IMR-90 (cell line): ENCODE data around the gene RAN. TPM values are rescaled to one million over a fixed set of nuclear protein-coding genes. Genes with fewer than 3 reads are reported as not detected.

ENCODE experiments used
- ATAC-seq: fragments of 200-7000 bp; cut with Tn5 transposase; 2 replicates; pipeline ENCODE4 v1.9.1; 2020; ENCODE audit warnings: low read depth, mild to moderate bottlenecking, moderate library complexity
- BruUV-seq: library from RNA; stranded (reverse); fragments of 400-500 nt; replicated peaks from 2 replicates; lab custom pipeline; 2021; lab: Mats Ljungman, UMichigan
- CTCF ChIA-PET: fragments of 300-600 bp; formaldehyde crosslinking; extraction: SDS; loops from one replicate; lab custom pipeline; 2021; ENCODE audit warnings: antibody characterized with exemption; lab: Yijun Ruan, JAX
- POLR2A ChIA-PET: fragments of 300-600 bp; sonication (Branson Sonifier 250); formaldehyde crosslinking; loops from one replicate; lab custom pipeline; 2022; ENCODE audit warnings: antibody characterized with exemption; ENCODE audit not compliant: unreplicated experiment; lab: Charles Lee
- DNase-seq: peaks from one replicate; pipeline ENCODE4 v3.0.0; 2013
- H2AFZ ChIP-seq: replicated peaks from 2 replicates; pipeline ENCODE3; 2013; ENCODE audit warnings: low read length, mild to moderate bottlenecking; ENCODE audit not compliant: poor library complexity
- H2AK5ac ChIP-seq: 2 replicates; pipeline ENCODE4 v1.6.1; 2013; ENCODE audit warnings: low read depth, low read length, inconsistent platforms
- H2AK9ac ChIP-seq: replicated peaks from 2 replicates; pipeline ENCODE3; 2013; ENCODE audit warnings: mild to moderate bottlenecking, low read depth, low read length, moderate library complexity; ENCODE audit not compliant: poor library complexity
- H2BK120ac ChIP-seq: 2 replicates; pipeline ENCODE4 v1.6.1; 2013; ENCODE audit warnings: low read depth, low read length, inconsistent platforms
- H2BK15ac ChIP-seq: 3 replicates; pipeline ENCODE4 v1.6.1; 2013; ENCODE audit warnings: low read depth, low read length, inconsistent platforms
- H2BK20ac ChIP-seq: 2 replicates; pipeline ENCODE4 v1.6.1; 2013; ENCODE audit warnings: low read depth, mild to moderate bottlenecking, inconsistent platforms, low read length, moderate library complexity
- H2BK5ac ChIP-seq: 2 replicates; pipeline ENCODE4 v1.6.1; 2013; ENCODE audit warnings: mild to moderate bottlenecking, low read depth, low read length, inconsistent platforms; ENCODE audit not compliant: poor library complexity, severe bottlenecking
- H3K14ac ChIP-seq: replicated peaks from 2 replicates; pipeline ENCODE4 v1.6.1; 2013; ENCODE audit warnings: low read depth, low read length, inconsistent platforms
- H3K18ac ChIP-seq: 2 replicates; pipeline ENCODE4 v1.6.1; 2013; ENCODE audit warnings: low read depth, low read length, control low read depth
- H3K23ac ChIP-seq: 2 replicates; pipeline ENCODE4 v1.6.1; 2013; ENCODE audit warnings: low read depth, low read length, inconsistent platforms
- H3K27ac ChIP-seq: 2 replicates; pipeline ENCODE4 v1.5.1; 2013; ENCODE audit warnings: mild to moderate bottlenecking, control low read depth, low read length; ENCODE audit not compliant: insufficient read depth
- H3K27me3 ChIP-seq: 2 replicates; pipeline ENCODE4 v1.6.1; 2013; ENCODE audit warnings: low read length; ENCODE audit not compliant: control insufficient read depth, insufficient read depth
- H3K36me3 ChIP-seq: 2 replicates; pipeline ENCODE4 v1.6.1; 2013; ENCODE audit warnings: low read length, mixed read lengths; ENCODE audit not compliant: control insufficient read depth, insufficient read depth
- H3K4ac ChIP-seq: 2 replicates; pipeline ENCODE4 v1.6.1; 2013; ENCODE audit warnings: low read depth, low read length, inconsistent platforms
- H3K4me1 ChIP-seq: 2 replicates; pipeline ENCODE4 v1.6.1; 2013; ENCODE audit warnings: low read length, mixed read lengths; ENCODE audit not compliant: control insufficient read depth, insufficient read depth
- H3K4me2 ChIP-seq: 2 replicates; pipeline ENCODE4 v1.6.1; 2013; ENCODE audit warnings: low read depth, mild to moderate bottlenecking, control low read depth, low read length, moderate library complexity
- H3K4me3 ChIP-seq: 2 replicates; pipeline ENCODE4 v1.5.1; 2013; ENCODE audit warnings: low read depth, mild to moderate bottlenecking, control low read depth, low read length, moderate library complexity; ENCODE audit not compliant: insufficient read depth
- H3K56ac ChIP-seq: 2 replicates; pipeline ENCODE4 v1.6.1; 2013; ENCODE audit warnings: low read length, inconsistent platforms; ENCODE audit not compliant: insufficient read depth; ENCODE audit errors: extremely low read depth
- H3K79me1 ChIP-seq, 2 experiments: 2 replicates each; pipeline ENCODE4 v1.6.1; 2013; ENCODE audit warnings: low read length in 2 of 2, inconsistent platforms in 1 of 2, low read depth in 1 of 2
- H3K9ac ChIP-seq: 2 replicates; pipeline ENCODE4 v1.6.1; 2013; ENCODE audit warnings: low read depth, low read length, control low read depth
- H3K9me1 ChIP-seq: 2 replicates; pipeline ENCODE4 v1.6.1; 2013; ENCODE audit warnings: low read length, inconsistent platforms; ENCODE audit not compliant: insufficient read depth
- H3K9me3 ChIP-seq: 2 replicates; pipeline ENCODE4 v1.6.1; 2013; ENCODE audit warnings: low read length; ENCODE audit not compliant: control insufficient read depth, insufficient read depth
- H4K20me1 ChIP-seq: 2 replicates; pipeline ENCODE4 v1.6.1; 2013; ENCODE audit warnings: low read length, inconsistent platforms; ENCODE audit not compliant: insufficient read depth
- H4K5ac ChIP-seq: 2 replicates; pipeline ENCODE4 v1.6.1; 2013; ENCODE audit warnings: mild to moderate bottlenecking, low read depth, low read length, control low read depth
- H4K8ac ChIP-seq, 2 experiments: 2 replicates each; pipeline ENCODE4 v1.6.1; 2013; ENCODE audit warnings: low read depth in 2 of 2, low read length in 2 of 2, control low read depth in 1 of 2, inconsistent platforms in 1 of 2
- H4K91ac ChIP-seq: 2 replicates; pipeline ENCODE4 v1.6.1; 2013; ENCODE audit warnings: low read depth, low read length, inconsistent platforms; ENCODE audit not compliant: insufficient read depth
- BHLHE40 ChIP-seq: fragments of 150-350 bp; IDR thresholded peaks from 2 replicates; pipeline ENCODE4 v1.6.1; 2016; ENCODE audit warnings: mild to moderate bottlenecking, low read depth, low read length
- CEBPB ChIP-seq: IDR thresholded peaks from 2 replicates; pipeline ENCODE4 v1.6.1; 2012; ENCODE audit warnings: low read depth, low read length, improper control_type of control experiment
- CHD1 ChIP-seq: IDR thresholded peaks from 2 replicates; pipeline ENCODE4 v1.6.1; 2012; ENCODE audit warnings: low read depth, low read length, improper control_type of control experiment
- FOS ChIP-seq: fragments of 150-350 bp; IDR thresholded peaks from 2 replicates; pipeline ENCODE4 v1.6.1; 2016; ENCODE audit warnings: low read depth, low read length
- MAFK ChIP-seq: IDR thresholded peaks from 2 replicates; pipeline ENCODE4 v1.6.1; 2012; ENCODE audit warnings: low read depth, low read length, improper control_type of control experiment
- MAZ ChIP-seq: IDR thresholded peaks from 2 replicates; pipeline ENCODE4 v1.6.1; 2012; ENCODE audit warnings: low read depth, mild to moderate bottlenecking, low read length, improper control_type of control experiment, moderate library complexity, borderline replicate concordance
- MXI1 ChIP-seq: IDR thresholded peaks from 2 replicates; pipeline ENCODE4 v1.6.1; 2012; ENCODE audit warnings: low read depth, mild to moderate bottlenecking, low read length, moderate library complexity, borderline replicate concordance
- NFE2L2 ChIP-seq: fragments of 150-350 bp; IDR thresholded peaks from 2 replicates; pipeline ENCODE4 v1.6.1; 2016; ENCODE audit warnings: low read depth, mild to moderate bottlenecking, low read length
- POLR2A ChIP-seq: IDR thresholded peaks from 2 replicates; pipeline ENCODE4 v1.6.1; 2012; ENCODE audit warnings: mild to moderate bottlenecking, low read depth, low read length
- RAD21 ChIP-seq: IDR thresholded peaks from 2 replicates; pipeline ENCODE4 v1.6.1; 2012; ENCODE audit warnings: low read length, improper control_type of control experiment
- RCOR1 ChIP-seq: IDR thresholded peaks from 2 replicates; pipeline ENCODE4 v1.6.1; 2012; ENCODE audit warnings: mild to moderate bottlenecking, low read length, improper control_type of control experiment; ENCODE audit not compliant: insufficient replicate concordance
- RFX5 ChIP-seq: IDR thresholded peaks from 2 replicates; pipeline ENCODE4 v1.8.0; 2012; ENCODE audit warnings: low read depth, mild to moderate bottlenecking, low read length, moderate library complexity
- SMC3 ChIP-seq: fragments of 150-350 bp; IDR thresholded peaks from 2 replicates; pipeline ENCODE4 v1.6.1; 2016; ENCODE audit warnings: low read depth, mild to moderate bottlenecking, antibody characterized with exemption, low read length, moderate library complexity
- WGBS, 2 experiments: methylation state at CpG; one replicate each; pipeline versions ENCODE4 v1.1.5 to v1.1.7; 2013; ENCODE audit warnings: missing lambda C conversion rate in 2 of 2; ENCODE audit not compliant: insufficient read length in 1 of 2; ENCODE audit errors: extremely low coverage in 2 of 2; 5-methylcytosine and 5-hydroxymethylcytosine counted together
- dilution Hi-C: fragments of 300-500 bp; cut with HindIII; formaldehyde crosslinking; loops from one replicate; pipeline ENCODE4 v1.14.3; 2018; ENCODE audit warnings: low sequenced_read_pairs; ENCODE audit not compliant: unreplicated experiment
- in situ Hi-C: fragments of 300-500 bp; cut with MboI; formaldehyde crosslinking; loops from 3 replicates; pipeline ENCODE4 v1.14.3; 2019; ENCODE audit warnings: low sequenced_read_pairs, inconsistent platforms, mixed read lengths
- intact Hi-C: fragments of 100-400 bp; cut with micrococcal nuclease; formaldehyde crosslinking; loops from 2 replicates; pipeline ENCODE4 v1.10.0; 2022
- polyA plus RNA-seq, 3 experiments: library from polyadenylated mRNA; depleted of rRNA; stranded (reverse); fragments of >200 nt; gene quantifications; 2 replicates each; pipeline ENCODE4 v1.2.3, GENCODE V29; 2012; ENCODE audit warnings: low replicate concordance in 1 of 3
- total RNA-seq: library from RNA; depleted of rRNA; stranded (reverse); fragments of >200 nt; gene quantifications from 2 replicates; pipeline ENCODE4 v1.2.3, GENCODE V29; 2012
- TF ChIP-seq, protein P1 (sequence below): fragments of 150-350 bp; IDR thresholded peaks from 2 replicates; pipeline ENCODE4 v1.6.1; 2017; ENCODE audit warnings: mild to moderate bottlenecking, antibody characterized with exemption, low read length, low read depth
- TF ChIP-seq, protein P2 (sequence below): conservative IDR thresholded peaks from 2 replicates; pipeline ENCODE4 v1.5.1; 2012; ENCODE audit warnings: mild to moderate bottlenecking, low read depth, low read length, improper control_type of control experiment
- TF ChIP-seq, protein P3 (sequence below): fragments of 150-350 bp; IDR thresholded peaks from 2 replicates; pipeline ENCODE4 v1.6.1; 2016; ENCODE audit warnings: low read depth, mild to moderate bottlenecking, low read length, moderate library complexity, borderline replicate concordance

The RAN gene
- total and polyA plus RNA-seq, 2 of the 4 experiments (the other 2 are of a cell fraction) = 910 to 984 TPM

DNA sequence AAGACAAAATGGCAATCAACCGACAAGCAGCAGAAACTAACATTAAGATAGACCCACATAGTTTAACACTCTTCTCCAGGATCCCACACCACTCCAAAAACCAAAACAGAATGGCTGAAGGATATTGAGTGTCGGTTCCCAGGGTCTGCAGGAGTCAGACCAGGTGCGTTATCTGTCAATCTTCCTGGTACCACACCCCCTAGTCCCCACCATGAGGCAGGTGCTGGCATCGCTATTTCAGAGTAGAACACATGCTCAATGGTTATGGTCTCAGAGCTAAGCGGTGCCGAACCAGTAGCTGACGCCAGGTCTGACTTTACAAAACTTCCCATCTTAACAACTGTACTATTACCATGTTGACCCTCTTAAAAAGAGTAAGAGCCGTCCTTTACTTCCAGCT is 43.0 kb upstream of the RAN start:
- Histone ChIP-seq H3K14ac (no peak overlapping the region), H3K4ac (no peak overlapping the region; the same call in 1 of the 2 replicates), H4K91ac (no peak overlapping the region), H2BK15ac (no peak overlapping the region), H3K9me3 (no peaks in the 10 kb centered on the region), H3K56ac (no peak overlapping the region), H2AK5ac (0 out of 2 replicates have a peak overlapping the region, but pooled peaks have one; percentile 39), H3K27me3 (no peaks in the 10 kb centered on the region), H3K36me3 (peaks cover 2% of the 10 kb centered on the region; the same call in 1 of the 2 replicates), H3K4me3 (no peak overlapping the region), H3K9ac (no peak overlapping the region), H3K79me1 (peaks cover 26 to 66% of the 10 kb centered on the region in 2 experiments), H3K4me1 (peaks cover 33% of the 10 kb centered on the region), H2BK120ac (no peak overlapping the region), H2BK5ac (no peak overlapping the region), H4K5ac (no peak overlapping the region), H3K18ac (no peak overlapping the region), H2AFZ (no peak overlapping the region), H4K20me1 (peaks cover 44% of the 10 kb centered on the region), H3K23ac (no peak overlapping the region), H4K8ac (no peak overlapping the region), H3K27ac (no peak overlapping the region), H3K9me1 (peaks cover 29% of the 10 kb centered on the region), H2AK9ac (no peak overlapping the region), H2BK20ac (no peak overlapping the region), H3K4me2 (no peak overlapping the region)
- no peak for DNase-seq
- in situ Hi-C loops = no loop called here
- intact Hi-C loops = no loop called here
- CTCF ChIA-PET = no interaction called here
- dilution Hi-C loops = no loop called here
- no TSS peak for BruUV-seq
- no peak for TF ChIP-seq RFX5
- TF ChIP-seq, protein P1, sequence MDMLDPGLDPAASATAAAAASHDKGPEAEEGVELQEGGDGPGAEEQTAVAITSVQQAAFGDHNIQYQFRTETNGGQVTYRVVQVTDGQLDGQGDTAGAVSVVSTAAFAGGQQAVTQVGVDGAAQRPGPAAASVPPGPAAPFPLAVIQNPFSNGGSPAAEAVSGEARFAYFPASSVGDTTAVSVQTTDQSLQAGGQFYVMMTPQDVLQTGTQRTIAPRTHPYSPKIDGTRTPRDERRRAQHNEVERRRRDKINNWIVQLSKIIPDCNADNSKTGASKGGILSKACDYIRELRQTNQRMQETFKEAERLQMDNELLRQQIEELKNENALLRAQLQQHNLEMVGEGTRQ = no peak
- no peak for TF ChIP-seq BHLHE40
- TF ChIP-seq MXI1 = no peak
- TF ChIP-seq RCOR1 = no peak
- TF ChIP-seq CHD1 = no peak
- no peak for TF ChIP-seq SMC3
- TF ChIP-seq, protein P2, sequence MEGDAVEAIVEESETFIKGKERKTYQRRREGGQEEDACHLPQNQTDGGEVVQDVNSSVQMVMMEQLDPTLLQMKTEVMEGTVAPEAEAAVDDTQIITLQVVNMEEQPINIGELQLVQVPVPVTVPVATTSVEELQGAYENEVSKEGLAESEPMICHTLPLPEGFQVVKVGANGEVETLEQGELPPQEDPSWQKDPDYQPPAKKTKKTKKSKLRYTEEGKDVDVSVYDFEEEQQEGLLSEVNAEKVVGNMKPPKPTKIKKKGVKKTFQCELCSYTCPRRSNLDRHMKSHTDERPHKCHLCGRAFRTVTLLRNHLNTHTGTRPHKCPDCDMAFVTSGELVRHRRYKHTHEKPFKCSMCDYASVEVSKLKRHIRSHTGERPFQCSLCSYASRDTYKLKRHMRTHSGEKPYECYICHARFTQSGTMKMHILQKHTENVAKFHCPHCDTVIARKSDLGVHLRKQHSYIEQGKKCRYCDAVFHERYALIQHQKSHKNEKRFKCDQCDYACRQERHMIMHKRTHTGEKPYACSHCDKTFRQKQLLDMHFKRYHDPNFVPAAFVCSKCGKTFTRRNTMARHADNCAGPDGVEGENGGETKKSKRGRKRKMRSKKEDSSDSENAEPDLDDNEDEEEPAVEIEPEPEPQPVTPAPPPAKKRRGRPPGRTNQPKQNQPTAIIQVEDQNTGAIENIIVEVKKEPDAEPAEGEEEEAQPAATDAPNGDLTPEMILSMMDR = no peak
- TF ChIP-seq FOS = no peak
- TF ChIP-seq MAFK = no peak
- TF ChIP-seq, protein P3, sequence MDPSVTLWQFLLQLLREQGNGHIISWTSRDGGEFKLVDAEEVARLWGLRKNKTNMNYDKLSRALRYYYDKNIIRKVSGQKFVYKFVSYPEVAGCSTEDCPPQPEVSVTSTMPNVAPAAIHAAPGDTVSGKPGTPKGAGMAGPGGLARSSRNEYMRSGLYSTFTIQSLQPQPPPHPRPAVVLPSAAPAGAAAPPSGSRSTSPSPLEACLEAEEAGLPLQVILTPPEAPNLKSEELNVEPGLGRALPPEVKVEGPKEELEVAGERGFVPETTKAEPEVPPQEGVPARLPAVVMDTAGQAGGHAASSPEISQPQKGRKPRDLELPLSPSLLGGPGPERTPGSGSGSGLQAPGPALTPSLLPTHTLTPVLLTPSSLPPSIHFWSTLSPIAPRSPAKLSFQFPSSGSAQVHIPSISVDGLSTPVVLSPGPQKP = no peak
- TF ChIP-seq RAD21 = no peak
- no peak for TF ChIP-seq MAZ
- TF ChIP-seq POLR2A = no peak
- no peak for TF ChIP-seq CEBPB
- no peak for TF ChIP-seq NFE2L2
- WGBS, 2 experiments = 100% methylated on average over 5 of the region's 8 CpGs; no CpG with 5 or more reads in 1 of the 2 experiments
- POLR2A ChIA-PET = no interaction called here
- no peak for ATAC-seq
